ENCODE measurements around the gene ANKFN1.

The ANKFN1 gene

DNA sequence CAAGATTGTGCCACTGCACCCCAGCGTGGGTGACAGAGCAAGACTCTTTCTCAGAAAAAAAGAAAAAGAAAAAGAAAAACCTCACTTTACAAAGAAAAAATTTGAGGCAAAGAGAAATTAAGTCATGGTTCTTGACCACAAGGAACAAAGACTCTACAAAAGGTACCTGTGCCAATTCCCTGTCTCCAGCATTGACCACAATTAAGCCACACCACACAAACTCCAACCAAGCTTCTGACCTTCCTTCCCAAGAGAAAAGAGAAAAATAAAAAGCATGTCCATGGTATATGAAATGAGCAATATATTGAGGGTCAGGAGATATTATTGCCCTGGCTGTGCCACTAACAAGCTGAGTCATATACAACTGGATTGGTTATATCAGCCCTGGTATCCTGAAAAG lies 293.9 kb downstream of the ANKFN1 start:
- TF ChIP-seq, protein P1, sequence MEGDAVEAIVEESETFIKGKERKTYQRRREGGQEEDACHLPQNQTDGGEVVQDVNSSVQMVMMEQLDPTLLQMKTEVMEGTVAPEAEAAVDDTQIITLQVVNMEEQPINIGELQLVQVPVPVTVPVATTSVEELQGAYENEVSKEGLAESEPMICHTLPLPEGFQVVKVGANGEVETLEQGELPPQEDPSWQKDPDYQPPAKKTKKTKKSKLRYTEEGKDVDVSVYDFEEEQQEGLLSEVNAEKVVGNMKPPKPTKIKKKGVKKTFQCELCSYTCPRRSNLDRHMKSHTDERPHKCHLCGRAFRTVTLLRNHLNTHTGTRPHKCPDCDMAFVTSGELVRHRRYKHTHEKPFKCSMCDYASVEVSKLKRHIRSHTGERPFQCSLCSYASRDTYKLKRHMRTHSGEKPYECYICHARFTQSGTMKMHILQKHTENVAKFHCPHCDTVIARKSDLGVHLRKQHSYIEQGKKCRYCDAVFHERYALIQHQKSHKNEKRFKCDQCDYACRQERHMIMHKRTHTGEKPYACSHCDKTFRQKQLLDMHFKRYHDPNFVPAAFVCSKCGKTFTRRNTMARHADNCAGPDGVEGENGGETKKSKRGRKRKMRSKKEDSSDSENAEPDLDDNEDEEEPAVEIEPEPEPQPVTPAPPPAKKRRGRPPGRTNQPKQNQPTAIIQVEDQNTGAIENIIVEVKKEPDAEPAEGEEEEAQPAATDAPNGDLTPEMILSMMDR (IDR thresholded peaks at IDR 0.05; ENCODE audit: low read depth, low read length): no peak
- no peak overlapping the region for H3K4me3 ChIP-seq (ENCODE audit: low read depth, low read length)

GRCh38 chr17:56448371-56448770 lies 295.1 kb downstream of the ANKFN1 start:
- H3K4me3 ChIP-seq (ENCODE audit: low read depth, low read length): no peak overlapping the region
- TF ChIP-seq, protein P1 (IDR thresholded peaks at IDR 0.05; ENCODE audit: low read depth, low read length): no peak

DNA sequence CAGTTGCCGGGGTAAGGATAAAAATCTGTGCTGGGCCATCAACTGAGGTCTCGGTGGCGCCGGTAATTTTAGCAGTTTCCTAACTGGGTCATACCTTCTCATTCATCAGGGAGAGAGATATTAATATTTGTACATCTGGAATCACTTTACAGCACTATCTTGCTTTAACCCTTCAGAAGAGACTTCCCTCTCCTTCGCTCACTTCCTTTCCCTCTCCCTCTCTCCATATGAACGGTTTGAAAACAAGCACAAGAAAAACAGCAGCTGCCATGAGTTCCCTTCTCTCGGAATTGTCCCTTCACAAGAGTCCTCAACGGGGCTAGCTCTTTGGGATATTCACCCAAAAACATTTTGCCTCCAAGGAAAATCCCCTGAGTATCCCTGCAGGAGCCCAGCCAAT lies 295.9 kb downstream of the ANKFN1 start:
- TF ChIP-seq, protein P1 (IDR thresholded peaks at IDR 0.05; ENCODE audit: low read depth, low read length): no peak

DNA sequence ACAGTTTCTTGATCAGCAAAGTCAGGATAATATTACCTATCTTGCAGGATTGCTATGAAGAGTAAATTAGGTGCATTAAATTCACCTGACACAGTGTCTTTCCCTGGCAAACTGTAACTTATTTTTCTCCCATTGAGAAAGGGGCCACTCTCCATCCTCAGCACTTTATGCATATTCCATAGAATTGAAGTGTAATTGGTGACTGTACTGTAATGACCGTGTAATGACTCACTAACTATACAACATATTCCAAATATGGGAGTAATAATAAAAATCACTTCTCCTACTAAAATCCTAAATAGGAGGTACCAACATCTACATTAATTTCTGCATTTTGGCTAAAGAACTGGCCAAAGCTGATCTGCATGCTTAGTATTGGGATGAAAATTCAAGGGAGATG lies 298.4 kb downstream of the ANKFN1 start:
- TF ChIP-seq, protein P1 (IDR thresholded peaks at IDR 0.05; ENCODE audit: low read depth, low read length): no peak
- no peak overlapping the region for H3K4me3 ChIP-seq (ENCODE audit: low read depth, low read length)

More for the DNA sequence above, 295.9 kb downstream of the ANKFN1 start:
- no peak overlapping the region for H3K4me3 ChIP-seq (ENCODE audit: low read depth, low read length)

- TF ChIP-seq, protein P1 (IDR thresholded peaks at IDR 0.05; ENCODE audit: low read depth, low read length): no peak
Measured at GRCh38 chr17:56452461-56452860, 299.2 kb downstream of the ANKFN1 start.

DNA sequence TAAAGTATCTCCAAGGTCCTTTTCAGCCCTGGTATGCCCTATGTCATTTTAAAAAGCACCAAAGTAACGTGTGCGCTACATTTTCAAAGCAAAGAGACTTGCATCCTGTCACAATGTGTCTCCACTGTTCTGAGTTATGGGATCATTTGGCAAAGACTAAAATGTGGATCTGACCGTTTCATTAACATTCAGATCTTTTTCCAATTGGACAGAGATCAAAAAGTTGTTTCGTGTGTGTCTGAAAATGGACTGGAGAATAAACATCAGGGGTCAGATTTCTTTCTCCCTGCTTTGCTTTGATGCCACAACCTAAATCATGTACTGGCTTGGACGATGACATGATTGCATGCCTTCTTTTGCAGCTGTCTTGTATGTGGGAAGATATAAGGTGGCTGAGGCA lies 304.2 kb downstream of the ANKFN1 start:
- no peak overlapping the region for H3K4me3 ChIP-seq (ENCODE audit: low read depth, low read length)
- TF ChIP-seq, protein P1 (IDR thresholded peaks at IDR 0.05; ENCODE audit: low read depth, low read length): no peak

More at GRCh38 chr17:56452461-56452860, 299.2 kb downstream of the ANKFN1 start:
- H3K4me3 ChIP-seq (ENCODE audit: low read depth, low read length): no peak overlapping the region

- H3K4me3 ChIP-seq (ENCODE audit: low read depth, low read length): no peak overlapping the region
- TF ChIP-seq, protein P1 (IDR thresholded peaks at IDR 0.05; ENCODE audit: low read depth, low read length): no peak
Measured at GRCh38 chr17:56465886-56466285, 312.6 kb downstream of the ANKFN1 start.

All from WI38 (cell line).